Right ventricle myocardium superior (tissue), 1 donor: ENCODE data around the gene BHLHA15. TPM values are rescaled to one million over a fixed set of nuclear protein-coding genes. Genes with fewer than 3 reads are reported as not detected.

Experiments
- ATAC-seq: fragments of 200-7000 bp; cut with Tn5 transposase; one replicate; pipeline ENCODE4 v1.9.1; 2020; ENCODE audit warnings: mild to moderate bottlenecking; ENCODE audit not compliant: poor library complexity
- DNase-seq: peaks from one replicate; pipeline ENCODE4 v3.0.0-alpha.2; 2020
- intact Hi-C: fragments of 100-400 bp; cut with DNase I; formaldehyde crosslinking; loops from one replicate; pipeline ENCODE4 v1.11.2; 2022
- long read RNA-seq: library from polyadenylated mRNA; unstranded; transcript quantifications from one replicate; pipeline ENCODE4 v2.0.0, GENCODE V29; 2021
- total RNA-seq: library from RNA; stranded (reverse); fragmentation: NEBNext Ultra II Directional; extraction: Animal tissue kit (Norgen Biotek cat#: 25700); gene quantifications from one replicate; pipeline ENCODE4 v1.2.1, GENCODE V29; 2021
- donor health status: DM: no; HTN: yes; CAD: no; lungs with severe emphysema.

BHLHA15 gene
- not detected for total RNA-seq
- long read RNA-seq: 0 reads

GRCh38 chr7:98211221-98211675 is at the start of gene BHLHA15:
TSS of gene BHLHA15 (plus strand) at chr7:98211439. CDS start at chr7:98212310, 871 bp downstream.
- peak; percentile 36 for ATAC-seq
- intact Hi-C loops: no loop called here
- DNase-seq: peak; percentile 39

GRCh38 chr7:98162758-98163157 is 48.5 kb upstream of the BHLHA15 start:
- DNase-seq (no peak), ATAC-seq (no peak)
- intact Hi-C loops: no loop called here

GRCh38 chr7:98163269-98163668 is 48.0 kb upstream of the BHLHA15 start:
- DNase-seq (no peak), ATAC-seq (no peak)
- intact Hi-C loops: no loop called here

GRCh38 chr7:98163704-98164494 is 47.3 kb upstream of the BHLHA15 start:
- intact Hi-C loops: no loop called here
- ATAC-seq (peak; percentile 20), DNase-seq (no peak)

- ATAC-seq (peak; percentile 67), DNase-seq (peak; percentile 71)
- intact Hi-C loops: no loop called here
Measured at GRCh38 chr7:98165827-98166667, 45.2 kb upstream of the BHLHA15 start.

GRCh38 chr7:98166668-98166970 is 44.6 kb upstream of the BHLHA15 start:
- no peak for ATAC-seq
- intact Hi-C loops: no loop called here

GRCh38 chr7:98167653-98168052 is 43.6 kb upstream of the BHLHA15 start:
- no peak for ATAC-seq
- intact Hi-C loops: loop anchor here (1.0 to 2.0 kb wide), 2 partner anchors 61 to 147 kb away; partner anchors contain the start of gene LMTK2
- no peak for DNase-seq

More at GRCh38 chr7:98166668-98166970, 44.6 kb upstream of the BHLHA15 start:
- DNase-seq: no peak

- no peak for DNase-seq
- intact Hi-C loops: loop anchor here (1.0 to 2.0 kb wide), 2 partner anchors 62 to 148 kb away; partner anchors contain the start of gene LMTK2
- peak; percentile 79 for ATAC-seq
Measured at GRCh38 chr7:98168181-98168903, 42.9 kb upstream of the BHLHA15 start.

GRCh38 chr7:98168904-98169621 is 42.2 kb upstream of the BHLHA15 start:
- intact Hi-C loops: loop anchor here (1.0 to 2.0 kb wide), 2 partner anchors 63 to 148 kb away; partner anchors contain the start of gene LMTK2
- no peak for ATAC-seq

GRCh38 chr7:98170966-98171365 is 40.3 kb upstream of the BHLHA15 start:
- no peak for ATAC-seq
- intact Hi-C loops: no loop called here
- no peak for DNase-seq

More at GRCh38 chr7:98168904-98169621, 42.2 kb upstream of the BHLHA15 start:
- no peak for DNase-seq

GRCh38 chr7:98171449-98171848 is 39.8 kb upstream of the BHLHA15 start:
- ATAC-seq: no peak
- intact Hi-C loops: no loop called here

GRCh38 chr7:98174334-98175259 is 36.6 kb upstream of the BHLHA15 start:
- ATAC-seq: peak; percentile 66
- peak; percentile 79 for DNase-seq
- intact Hi-C loops: no loop called here

More at GRCh38 chr7:98171449-98171848, 39.8 kb upstream of the BHLHA15 start:
- DNase-seq: no peak

GRCh38 chr7:98175260-98175940 is 35.8 kb upstream of the BHLHA15 start:
- DNase-seq (no peak), ATAC-seq (no peak)
- intact Hi-C loops: no loop called here

- no peak for DNase-seq
- intact Hi-C loops: no loop called here
- ATAC-seq: peak; percentile 55
Measured at GRCh38 chr7:98177553-98177952, 33.7 kb upstream of the BHLHA15 start.

- ATAC-seq (peak; percentile 93), DNase-seq (peak; percentile 83)
- intact Hi-C loops: no loop called here
Measured at GRCh38 chr7:98178321-98178720, 32.9 kb upstream of the BHLHA15 start.

GRCh38 chr7:98178762-98179490 is 32.3 kb upstream of the BHLHA15 start:
- no peak for DNase-seq
- intact Hi-C loops: no loop called here
- no peak for ATAC-seq
